Liver (tissue), 3 donors: ENCODE data around the gene USP43.

Experiments
- ATF3 ChIP-seq: IDR thresholded peaks from 2 replicates; pipeline ENCODE4 v1.6.1; 2016; ENCODE audit warnings: antibody characterized with exemption
- CTCF ChIP-seq: fragments of 150-350 bp; IDR thresholded peaks from 2 replicates; pipeline ENCODE4 v1.5.1; 2017; ENCODE audit warnings: improper control_type of control experiment, low read depth, low read length; ENCODE audit not compliant: missing input control
- GABPA ChIP-seq, 2 donors: IDR thresholded peaks in 1 of 2; conservative IDR thresholded peaks in 1 of 2; 2 replicates each; pipeline ENCODE4 v1.6.1; 2016; ENCODE audit warnings: antibody characterized with exemption in 2 of 2, mild to moderate bottlenecking in 1 of 2, moderate library complexity in 1 of 2
- JUND ChIP-seq, 2 donors: IDR thresholded peaks; 2 replicates each; pipeline ENCODE4 v1.6.1; 2016; ENCODE audit warnings: antibody characterized with exemption in 2 of 2
- MAX ChIP-seq: IDR thresholded peaks from 2 replicates; pipeline ENCODE4 v1.6.1; 2016; ENCODE audit warnings: antibody characterized with exemption
- NR2F2 ChIP-seq: IDR thresholded peaks from 2 replicates; pipeline ENCODE4 v1.6.1; 2016; ENCODE audit warnings: antibody characterized with exemption
- RAD21 ChIP-seq, 2 donors: IDR thresholded peaks; 2 replicates each; pipeline ENCODE4 v1.6.1; 2016; ENCODE audit warnings: antibody characterized with exemption in 2 of 2, mild to moderate bottlenecking in 2 of 2
- REST ChIP-seq: IDR thresholded peaks from 2 replicates; pipeline ENCODE4 v1.6.1; 2016; ENCODE audit warnings: antibody characterized with exemption, mild to moderate bottlenecking
- RXRA ChIP-seq, 2 donors: IDR thresholded peaks; 2 replicates each; pipeline ENCODE4 v1.6.1; 2017 to 2018; ENCODE audit warnings: antibody characterized with exemption in 2 of 2, mild to moderate bottlenecking in 1 of 2
- SP1 ChIP-seq: IDR thresholded peaks from 2 replicates; pipeline ENCODE4 v1.6.1; 2018; ENCODE audit warnings: antibody characterized with exemption, mild to moderate bottlenecking
- TAF1 ChIP-seq: conservative IDR thresholded peaks from 2 replicates; pipeline ENCODE4 v1.6.1; 2016; ENCODE audit warnings: antibody characterized with exemption, mild to moderate bottlenecking
- YY1 ChIP-seq: IDR thresholded peaks from 2 replicates; pipeline ENCODE4 v1.6.1; 2016; ENCODE audit warnings: antibody characterized with exemption, mild to moderate bottlenecking
- ZBTB33 ChIP-seq: IDR thresholded peaks from 2 replicates; pipeline ENCODE4 v1.6.1; 2016; ENCODE audit warnings: antibody characterized with exemption
- donor health status: healthy.
- donor health status: healthy.

GRCh38 chr17:9628509-9628908 is 16.8 kb upstream of the USP43 start:
- TF ChIP-seq RXRA (IDR thresholded peaks at IDR 0.05), result no peak
- TF ChIP-seq CTCF, result peak; percentile 26
- TF ChIP-seq JUND (IDR thresholded peaks at IDR 0.05), result no peak
- TF ChIP-seq REST, result no peak
- TF ChIP-seq GABPA (IDR thresholded peaks at IDR 0.05 in 1 of 2, conservative IDR thresholded peaks at IDR 0.05 in 1 of 2), result no peak
- no peak for TF ChIP-seq ZBTB33
- TF ChIP-seq RAD21 (IDR thresholded peaks at IDR 0.05), result peak; percentile 35 to 49
- TF ChIP-seq NR2F2, result no peak
- TF ChIP-seq MAX, result no peak
- no peak for TF ChIP-seq ATF3
- TF ChIP-seq TAF1, result no peak
- no peak for TF ChIP-seq SP1
- no peak for TF ChIP-seq YY1
